GM18507 (cell line): ENCODE data around the gene TDRD10.
A peak's percentile ranks its signal among the peaks of the same experiment; 100 is the strongest.

ENCODE experiments used
- DNase-seq: peaks from one replicate; pipeline ENCODE4 v3.0.0; 2011; ENCODE audit warnings: low read depth; ENCODE audit not compliant: insufficient read length; ENCODE audit errors: extremely low spot score
- FAIRE-seq: peaks from 2 replicates; lab custom pipeline; 2011; peaks lifted over from hg19 to GRCh38; lab: Jason Lieb, UNC

The TDRD10 gene

GRCh38 chr1:154571244-154571963, 69.4 kb downstream of the TDRD10 start:
- DNase-seq (no peak), FAIRE-seq (no peak)

GRCh38 chr1:154571964-154572288, 69.9 kb downstream of the TDRD10 start:
- DNase-seq: no peak
- no peak for FAIRE-seq

GRCh38 chr1:154572468-154573167, 70.6 kb downstream of the TDRD10 start:
- FAIRE-seq (no peak), DNase-seq (no peak)

- FAIRE-seq (no peak), DNase-seq (no peak)
Observed at GRCh38 chr1:154573168-154573510, 71.1 kb downstream of the TDRD10 start.

- DNase-seq (no peak), FAIRE-seq (no peak)
Observed at GRCh38 chr1:154574716-154575115, 72.7 kb downstream of the TDRD10 start.

GRCh38 chr1:154575147-154575927, 73.3 kb downstream of the TDRD10 start:
- FAIRE-seq (no peak), DNase-seq (no peak)

- DNase-seq: no peak
- FAIRE-seq: no peak
Observed at GRCh38 chr1:154575951-154576566, 74.0 kb downstream of the TDRD10 start.

- FAIRE-seq (no peak), DNase-seq (no peak)
Observed at GRCh38 chr1:154577346-154578057, 75.5 kb downstream of the TDRD10 start.

GRCh38 chr1:154578058-154578418, 76.0 kb downstream of the TDRD10 start:
- DNase-seq (no peak), FAIRE-seq (no peak)

- FAIRE-seq: no peak
- no peak for DNase-seq
Observed at GRCh38 chr1:154579374-154579773, 77.4 kb downstream of the TDRD10 start.

GRCh38 chr1:154581766-154582165, 79.7 kb downstream of the TDRD10 start:
- FAIRE-seq (no peak), DNase-seq (no peak)

GRCh38 chr1:154582885-154583284, 80.9 kb downstream of the TDRD10 start:
- no peak for DNase-seq
- no peak for FAIRE-seq

GRCh38 chr1:154583773-154584172, 81.8 kb downstream of the TDRD10 start:
- DNase-seq (no peak), FAIRE-seq (no peak)

GRCh38 chr1:154584267-154584994, 82.4 kb downstream of the TDRD10 start:
- FAIRE-seq (peak; percentile 55), DNase-seq (no peak)

GRCh38 chr1:154586231-154586630, 84.2 kb downstream of the TDRD10 start:
- FAIRE-seq: no peak
- DNase-seq: no peak

- no peak for DNase-seq
- no peak for FAIRE-seq
Observed at GRCh38 chr1:154586641-154587040, 84.6 kb downstream of the TDRD10 start.

GRCh38 chr1:154589780-154590179, 87.8 kb downstream of the TDRD10 start:
- no peak for FAIRE-seq

GRCh38 chr1:154590756-154591155, 88.7 kb downstream of the TDRD10 start:
- DNase-seq: no peak
- no peak for FAIRE-seq

More at GRCh38 chr1:154589780-154590179, 87.8 kb downstream of the TDRD10 start:
- DNase-seq: no peak

- no peak for DNase-seq
Observed at GRCh38 chr1:154591206-154591605, 89.2 kb downstream of the TDRD10 start.

More at GRCh38 chr1:154591206-154591605, 89.2 kb downstream of the TDRD10 start:
- no peak for FAIRE-seq
